ENCODE data around the gene CAMK2G.
"Not testable (repeated sequence)": the region's sequence is repeated elsewhere in the genome, so short reads cannot be mapped to it uniquely, and the experiment has no call there.

CAMK2G gene

DNA sequence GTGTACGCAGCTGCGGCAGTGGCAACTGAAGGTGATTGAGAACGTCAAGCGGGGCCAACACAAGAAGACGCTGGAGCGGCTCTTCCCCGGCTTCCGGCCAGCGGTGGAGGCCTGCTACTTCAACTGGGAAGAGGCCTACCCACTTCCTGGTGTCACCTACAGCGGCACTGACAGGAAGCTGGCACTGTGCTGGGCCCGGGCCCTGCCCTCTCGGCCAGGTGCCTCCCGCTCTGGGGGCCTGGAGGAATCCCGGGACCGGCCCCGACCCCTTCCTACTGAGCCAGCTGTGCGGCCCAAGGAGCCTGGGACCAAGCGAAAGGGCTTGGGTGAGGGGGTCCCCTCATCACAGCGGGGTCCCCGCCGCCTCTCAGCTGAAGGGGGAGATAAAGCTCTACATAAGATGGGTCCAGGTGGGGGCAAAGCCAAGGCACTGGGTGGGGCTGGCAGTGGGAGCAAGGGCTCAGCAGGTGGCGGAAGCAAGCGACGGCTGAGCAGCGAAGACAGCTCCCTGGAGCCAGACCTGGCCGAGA lies 82.4 kb downstream of the CAMK2G start:
- DNase-seq (ENCODE audit: low spot score), result no peak

DNA sequence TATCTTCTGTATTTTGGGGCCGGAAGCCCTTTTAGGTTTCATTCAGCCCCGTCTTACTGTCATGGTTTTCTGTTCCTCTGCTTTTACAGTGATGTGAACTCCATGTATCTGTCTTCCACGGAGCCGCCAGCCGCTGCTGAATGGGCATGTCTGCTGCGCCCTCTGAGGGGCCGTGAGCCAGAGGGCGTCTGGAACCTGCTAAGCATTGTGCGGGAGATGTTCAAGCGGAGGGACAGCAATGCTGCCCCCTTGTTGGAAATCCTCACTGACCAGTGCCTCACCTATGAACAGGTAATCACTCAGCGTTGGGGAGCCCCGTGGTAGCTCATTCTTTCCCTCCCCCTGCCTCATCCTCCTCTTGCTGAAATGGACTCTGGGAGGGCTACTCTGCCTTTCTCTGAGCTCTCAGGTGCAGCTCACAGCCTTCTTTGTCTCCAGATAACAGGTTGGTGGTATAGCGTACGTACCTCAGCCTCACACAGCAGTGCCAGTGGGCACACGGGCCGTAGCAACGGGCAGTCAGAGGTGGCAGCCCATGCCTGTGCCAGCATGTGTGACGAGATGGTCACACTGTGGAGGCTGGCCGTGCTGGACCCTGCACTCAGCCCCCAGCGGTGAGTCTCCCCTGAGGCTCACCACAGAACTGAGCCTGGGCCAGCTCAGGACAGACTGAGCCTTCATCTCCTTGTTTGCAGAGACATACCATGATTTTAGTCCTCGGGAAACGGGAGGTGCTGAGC lies 83.3 kb downstream of the CAMK2G start:
- DNase-seq (ENCODE audit: low spot score), result no peak

DNA sequence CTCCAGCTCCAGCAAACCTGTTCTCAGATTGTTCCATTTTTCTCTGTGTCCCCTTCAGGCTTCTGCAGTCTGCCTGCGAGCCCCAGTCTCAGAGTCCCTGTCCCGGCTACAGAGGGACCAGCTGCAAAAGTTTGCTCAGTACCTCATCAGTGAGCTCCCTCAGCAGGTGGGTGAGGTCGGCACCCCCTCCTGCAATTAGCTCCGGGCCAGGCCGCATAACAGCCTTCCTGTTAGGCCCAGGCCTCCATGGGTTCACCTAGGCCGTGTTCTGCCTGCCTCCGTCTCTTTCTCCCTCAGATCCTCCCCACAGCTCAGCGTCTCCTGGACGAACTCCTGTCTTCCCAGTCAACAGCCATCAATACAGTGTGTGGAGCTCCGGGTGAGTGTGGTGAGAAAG lies 84.7 kb downstream of the CAMK2G start:
- no peak for DNase-seq (ENCODE audit: low spot score)

DNA sequence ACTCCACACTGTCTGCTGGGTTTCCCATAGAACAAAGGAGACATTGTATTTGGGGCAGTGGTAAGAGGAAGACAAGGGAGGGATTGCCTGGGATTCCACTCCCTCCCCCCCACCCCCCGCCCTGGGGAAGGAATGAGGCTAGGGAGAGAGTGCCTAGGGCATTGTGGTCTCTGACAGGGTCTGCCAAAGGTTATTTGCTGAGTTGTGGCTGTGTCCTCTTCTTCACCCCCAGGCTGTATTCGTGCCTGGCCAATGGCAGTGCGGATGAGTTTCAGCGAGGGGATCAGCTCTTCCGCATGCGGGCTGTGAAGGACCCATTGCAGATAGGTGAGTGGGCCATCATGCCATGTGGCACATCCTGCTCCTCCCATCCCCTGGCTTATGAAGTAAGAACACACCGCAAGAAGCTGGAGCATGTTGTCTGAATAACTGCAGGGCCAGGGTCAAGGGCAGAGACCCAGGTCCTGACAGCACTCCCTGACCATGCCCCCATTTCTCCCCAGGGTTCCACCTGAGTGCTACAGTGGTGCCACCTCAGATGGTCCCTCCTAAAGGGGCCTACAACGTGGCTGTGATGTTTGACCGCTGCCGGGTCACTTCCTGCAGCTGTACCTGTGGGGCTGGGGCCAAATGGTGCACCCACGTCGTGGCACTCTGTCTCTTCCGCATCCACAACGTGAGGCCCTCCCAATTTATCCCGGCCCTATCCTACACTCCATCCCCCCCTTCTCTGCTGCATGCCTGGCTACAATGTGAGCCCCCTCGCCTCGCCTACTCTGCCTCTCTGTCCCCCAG lies 85.3 kb downstream of the CAMK2G start:
- DNase-seq (ENCODE audit: low spot score), result no peak

DNA sequence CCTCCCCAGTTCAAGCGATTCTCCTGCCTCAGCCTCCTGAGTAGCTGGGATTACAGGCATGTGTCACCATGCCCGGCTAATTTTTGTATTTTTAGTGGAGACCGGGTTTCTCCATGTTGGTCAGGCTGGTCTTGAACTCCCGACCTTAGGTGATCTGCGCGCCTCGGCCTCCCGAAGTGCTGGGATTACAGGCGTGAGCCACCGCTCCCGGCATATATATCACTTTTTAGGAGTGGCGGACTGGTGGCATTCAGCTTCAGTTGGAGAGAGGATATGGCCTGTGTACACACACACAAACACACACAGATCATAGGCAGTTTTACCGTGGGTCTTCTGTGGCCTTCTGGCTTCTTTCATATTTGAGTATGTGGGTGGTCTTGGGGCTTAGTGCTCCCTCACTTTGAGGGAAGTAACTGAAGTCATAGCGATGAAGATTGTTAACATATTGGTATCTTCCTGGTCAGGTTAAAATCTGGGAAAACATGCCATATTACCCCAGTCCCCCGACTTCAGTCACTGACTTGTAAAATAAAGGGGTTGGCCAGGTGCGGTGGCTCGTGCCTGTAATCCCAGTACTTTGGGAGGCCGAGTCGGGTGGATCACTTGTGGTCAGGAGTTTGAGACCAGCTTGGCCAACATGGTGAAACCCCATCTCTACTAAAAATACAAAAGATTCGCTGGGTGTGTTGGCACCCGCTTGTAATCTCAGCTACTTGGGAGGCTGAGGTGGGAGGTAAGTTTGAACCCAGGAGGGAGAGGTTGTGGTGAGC lies 87.1 kb downstream of the CAMK2G start:
- DNase-seq (ENCODE audit: low spot score), result not testable (repeated sequence)

DNA sequence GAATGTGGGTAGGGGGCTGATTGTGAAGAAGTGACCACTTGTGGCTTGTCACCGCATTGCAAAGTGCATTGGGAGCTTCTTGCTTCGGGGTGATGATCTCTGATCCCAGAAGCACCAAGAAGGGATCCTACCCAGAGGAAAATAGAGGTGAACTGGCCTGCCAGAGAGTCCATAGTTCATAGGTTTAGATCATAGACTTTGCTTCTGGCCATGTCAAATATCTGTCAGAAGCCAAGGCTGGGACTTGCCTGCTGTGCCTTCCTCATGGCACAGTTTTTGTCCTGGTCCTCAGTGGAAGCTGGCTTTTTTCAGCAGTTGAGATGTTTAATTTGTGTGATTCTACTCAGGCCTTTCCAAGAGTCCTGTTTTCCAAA lies 87.9 kb downstream of the CAMK2G start:
- no peak for DNase-seq (ENCODE audit: low spot score)

DNA sequence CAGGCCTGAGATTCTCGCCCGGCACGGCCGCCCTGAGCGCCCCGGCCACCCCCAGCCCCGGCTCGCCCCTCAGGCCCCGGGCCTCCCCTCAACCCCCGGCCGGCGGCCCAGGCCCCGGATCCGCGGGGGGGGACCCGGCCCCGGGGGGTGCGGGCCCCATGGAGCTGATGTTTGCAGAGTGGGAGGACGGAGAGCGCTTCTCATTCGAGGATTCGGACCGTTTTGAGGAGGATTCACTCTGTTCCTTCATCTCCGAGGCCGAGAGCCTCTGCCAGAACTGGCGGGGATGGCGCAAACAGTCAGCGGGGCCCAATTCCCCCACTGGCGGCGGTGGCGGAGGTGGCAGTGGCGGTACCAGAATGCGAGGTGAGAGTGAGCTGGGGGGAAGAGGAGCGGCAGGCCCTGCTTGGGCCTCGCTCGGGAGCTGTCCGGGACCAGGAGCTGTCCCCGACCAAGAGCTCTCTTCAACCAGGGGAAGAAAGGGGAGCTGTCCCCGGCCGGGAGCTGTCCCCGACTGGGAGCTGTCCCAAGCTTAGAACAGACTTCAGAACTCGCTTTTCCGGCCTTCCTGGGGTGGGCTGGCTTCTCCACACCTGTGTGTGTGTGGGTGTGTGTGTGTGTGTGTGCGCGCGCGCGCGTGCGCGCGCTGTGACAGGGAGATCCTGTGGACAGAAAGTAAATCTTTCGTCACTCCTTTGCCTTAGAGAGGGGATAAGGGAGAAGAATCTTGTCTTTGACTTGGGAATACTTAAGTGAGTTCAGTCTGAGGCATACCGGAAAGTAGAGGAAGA lies 88.4 kb downstream of the CAMK2G start:
- peak; percentile 54 for DNase-seq (ENCODE audit: low spot score)

DNA sequence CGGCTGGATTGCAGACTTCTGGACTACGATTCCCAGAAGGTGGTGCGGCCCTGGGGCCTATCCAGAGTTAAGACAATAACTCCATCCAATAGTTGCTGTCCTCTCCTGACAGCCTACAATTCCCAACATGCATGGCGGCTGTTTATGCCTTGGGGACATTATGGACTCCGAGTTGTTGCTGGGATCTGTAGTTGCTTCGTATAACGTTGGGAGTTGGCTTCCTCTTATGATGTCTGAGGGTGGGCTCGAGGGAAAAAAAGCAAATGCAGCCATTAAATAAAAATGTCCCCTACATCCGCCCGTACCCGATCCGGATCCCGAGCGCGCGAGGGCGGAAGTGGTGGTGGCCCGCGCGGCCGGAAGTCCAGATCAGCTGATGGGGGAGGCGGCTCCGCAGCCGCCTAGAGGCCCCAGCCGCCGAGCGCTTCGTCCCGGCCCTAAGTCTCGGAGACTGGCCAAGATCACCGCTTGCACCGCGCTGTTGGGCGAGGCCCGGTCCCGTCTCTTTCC lies 89.1 kb downstream of the CAMK2G start, which contains the start of gene ZSWIM8:
Gene ZSWIM8 (plus strand): TSS at position 396 of the 510 bp plus-strand sequence. CDS start 273 bp downstream, outside the sequence.
- DNase-seq (ENCODE audit: low spot score), result peak; percentile 96

DNA sequence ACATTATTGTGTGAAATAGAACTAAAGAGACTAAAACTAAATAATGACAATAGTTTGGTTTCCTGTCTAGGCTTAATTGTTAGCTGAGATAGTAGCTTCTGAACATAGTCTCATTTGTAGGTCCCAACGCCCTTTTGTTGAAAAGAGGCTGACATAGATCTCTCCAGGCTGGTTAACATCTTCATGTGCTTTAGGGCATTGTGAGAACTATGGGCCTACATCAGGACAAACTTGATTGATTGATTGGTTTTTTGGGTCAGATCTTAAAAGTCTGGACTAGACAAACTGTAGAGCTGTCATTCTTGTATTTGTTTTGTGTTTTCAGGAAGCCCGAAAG lies 91.6 kb downstream of the CAMK2G start:
- no peak for DNase-seq (ENCODE audit: low spot score)

DNA sequence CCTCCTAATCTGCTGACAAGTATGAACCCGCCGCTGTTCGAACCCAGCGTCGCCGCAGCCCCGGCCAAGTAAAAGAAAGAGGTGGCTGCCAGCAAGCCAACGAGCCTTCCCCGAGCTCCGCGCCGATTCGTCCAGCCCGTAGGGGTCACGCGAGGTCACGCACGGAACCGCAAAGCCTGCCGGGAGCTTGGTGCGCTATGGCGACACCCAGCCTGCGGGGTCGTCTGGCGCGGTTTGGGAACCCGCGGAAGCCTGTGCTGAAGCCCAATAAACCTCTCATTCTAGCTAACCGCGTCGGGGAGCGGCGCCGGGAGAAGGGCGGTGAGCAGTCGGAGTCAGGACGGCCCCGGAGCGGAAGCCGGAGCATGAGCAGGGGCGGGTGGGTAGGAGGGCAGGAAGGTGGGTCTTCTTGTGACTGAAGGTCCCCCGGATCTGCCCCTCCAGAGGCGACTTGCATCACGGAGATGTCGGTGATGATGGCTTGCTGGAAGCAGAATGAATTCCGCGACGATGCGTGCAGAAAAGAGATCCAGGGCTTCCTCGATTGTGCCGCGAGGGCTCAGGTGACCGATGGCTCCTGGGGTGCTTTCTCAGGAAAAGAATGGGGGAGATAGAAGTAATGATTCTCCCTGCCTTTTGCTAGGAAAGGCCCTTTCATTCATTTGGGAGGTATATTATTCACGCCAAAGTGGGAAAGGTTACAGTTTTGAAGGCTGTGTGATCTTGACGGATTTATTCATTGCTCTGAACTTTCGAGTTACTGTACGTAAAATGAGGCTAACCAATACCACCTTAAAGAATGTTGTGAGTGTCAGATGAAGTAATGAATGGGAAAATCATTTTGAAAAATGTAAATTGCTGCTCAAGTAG lies 92.2 kb downstream of the CAMK2G start, which contains the start of gene CHCHD1:
Gene CHCHD1 (plus strand): TSS at position 170 of the 870 bp plus-strand sequence. CDS start 28 bp downstream, at position 198.
- DNase-seq (ENCODE audit: low spot score), result peak; percentile 89

DNA sequence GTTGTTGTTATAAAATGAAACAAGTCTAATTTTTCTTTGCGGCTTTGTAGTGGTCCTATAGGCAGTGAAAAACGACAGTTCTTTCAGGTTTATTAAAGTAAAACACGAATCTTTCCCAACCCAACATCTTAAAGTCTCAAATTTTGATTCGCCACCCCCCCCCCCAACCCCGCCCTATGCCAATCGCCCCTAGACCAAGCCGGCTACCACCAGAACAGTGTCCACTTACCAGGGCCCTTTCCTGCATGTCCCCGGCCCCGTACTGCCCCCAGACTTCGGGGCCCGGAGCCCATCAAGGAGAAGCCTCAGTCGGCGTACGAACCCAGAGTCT lies 92.8 kb downstream of the CAMK2G start:
- no peak for DNase-seq (ENCODE audit: low spot score)

DNA sequence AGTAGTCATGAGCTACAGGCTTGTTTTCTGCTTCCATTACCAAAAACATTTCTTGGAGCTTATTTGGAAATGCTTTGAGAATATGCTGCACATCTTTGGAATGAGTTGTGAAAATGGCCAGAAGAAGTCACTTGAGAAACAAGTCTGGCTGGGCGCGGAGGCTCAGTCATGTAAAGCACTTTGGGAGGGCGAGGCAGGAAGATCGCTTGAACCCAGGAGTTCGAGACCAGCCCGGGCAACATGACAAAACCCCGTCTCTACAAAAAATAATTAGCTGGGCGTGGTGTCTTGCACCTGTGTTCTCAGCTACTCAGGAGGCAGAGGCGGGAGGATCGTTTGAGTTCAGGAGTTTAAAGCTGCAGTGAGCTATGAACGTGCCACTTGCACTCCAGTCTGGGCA lies 93.4 kb downstream of the CAMK2G start:
- DNase-seq (ENCODE audit: low spot score), result peak; percentile 27

DNA sequence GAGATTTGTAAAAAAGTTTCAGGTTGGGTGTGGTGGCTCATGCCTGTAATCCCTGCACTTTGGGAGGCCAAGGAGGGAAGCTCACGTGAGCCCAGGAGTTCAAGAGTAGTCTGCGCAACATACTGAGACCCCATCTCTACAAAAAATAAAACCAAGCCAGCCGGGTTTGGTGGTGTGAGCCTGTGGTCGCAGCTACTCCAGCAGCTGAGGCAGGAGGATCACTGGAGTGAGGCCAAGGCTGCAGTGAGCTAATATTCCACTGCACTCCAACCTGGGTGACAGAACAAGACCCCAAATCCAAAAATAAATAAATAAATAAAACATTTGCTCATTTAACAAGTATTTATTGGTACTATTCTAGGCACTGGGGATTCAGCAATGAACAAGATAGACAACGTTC lies 94.1 kb downstream of the CAMK2G start:
- DNase-seq (ENCODE audit: low spot score), result no peak

DNA sequence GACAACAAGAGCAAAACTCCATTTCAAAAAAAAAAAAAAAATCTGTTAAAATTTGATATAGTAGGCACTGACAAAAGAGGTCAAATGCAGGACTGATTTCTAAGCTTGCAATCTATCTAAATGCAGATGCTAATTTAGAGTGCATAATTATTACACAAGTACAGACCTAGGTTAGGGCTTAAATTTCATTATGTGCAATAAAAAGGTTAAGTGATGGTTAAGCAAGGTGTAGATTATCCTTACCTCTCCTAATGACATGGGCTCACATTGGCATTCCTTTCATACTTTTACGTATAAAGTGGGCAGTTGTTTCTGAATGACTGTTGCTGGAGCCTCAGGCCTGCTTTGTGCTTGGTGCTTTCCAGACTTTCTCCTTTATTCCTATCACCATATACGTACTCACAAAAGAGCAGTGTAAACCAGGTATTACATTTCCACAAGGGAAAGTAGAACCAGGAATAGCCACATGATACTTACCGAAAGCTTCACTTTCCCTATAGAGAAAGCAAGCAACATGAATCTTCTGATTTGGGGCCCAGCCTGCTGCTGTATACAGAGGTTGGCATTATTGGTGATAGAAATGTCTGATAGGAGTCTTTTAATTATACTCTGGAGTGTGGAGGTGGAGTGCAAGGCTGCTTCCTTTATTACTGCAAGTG lies 94.7 kb downstream of the CAMK2G start:
- no peak for DNase-seq (ENCODE audit: low spot score)

DNA sequence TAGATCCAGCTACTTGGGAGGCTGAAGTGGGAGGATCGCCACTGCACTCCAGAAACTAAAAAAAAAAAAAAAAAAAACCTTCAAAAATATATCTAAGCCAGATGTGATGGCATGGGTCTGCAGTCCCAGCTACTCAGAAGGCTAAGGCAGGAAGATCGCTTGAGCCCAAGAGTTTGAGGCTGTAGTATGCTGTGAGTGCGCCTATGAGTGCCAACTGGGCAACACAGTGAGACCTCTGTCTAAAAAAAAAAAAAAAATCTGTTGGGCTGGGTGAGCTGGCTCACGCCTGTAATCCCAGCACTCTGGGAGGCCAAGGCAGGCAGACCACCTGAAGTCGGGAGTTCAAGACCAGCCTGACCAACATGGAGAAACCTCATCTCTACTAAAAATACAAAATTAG lies 95.3 kb downstream of the CAMK2G start:
- DNase-seq (ENCODE audit: low spot score), result no peak

DNA sequence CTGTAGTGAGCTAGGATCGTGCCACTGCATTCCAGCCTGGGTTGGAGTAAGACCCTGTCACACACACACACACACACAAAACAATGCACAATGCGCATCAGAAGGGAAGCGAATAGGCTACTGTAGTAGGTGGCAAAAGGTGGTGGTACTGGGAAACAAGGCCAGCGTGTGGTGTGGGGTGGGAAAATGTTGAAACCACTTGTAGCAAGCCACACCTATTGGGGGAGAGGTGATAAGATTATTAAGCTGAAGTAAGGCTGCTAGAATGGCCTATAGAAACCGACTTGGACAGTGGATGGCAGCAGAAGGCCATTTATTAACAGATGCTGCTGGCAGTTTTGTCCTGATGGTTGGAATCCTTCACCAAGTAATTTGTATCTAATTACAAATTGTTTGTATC lies 99.7 kb downstream of the CAMK2G start:
- peak; percentile 69 for DNase-seq (ENCODE audit: low spot score)

DNA sequence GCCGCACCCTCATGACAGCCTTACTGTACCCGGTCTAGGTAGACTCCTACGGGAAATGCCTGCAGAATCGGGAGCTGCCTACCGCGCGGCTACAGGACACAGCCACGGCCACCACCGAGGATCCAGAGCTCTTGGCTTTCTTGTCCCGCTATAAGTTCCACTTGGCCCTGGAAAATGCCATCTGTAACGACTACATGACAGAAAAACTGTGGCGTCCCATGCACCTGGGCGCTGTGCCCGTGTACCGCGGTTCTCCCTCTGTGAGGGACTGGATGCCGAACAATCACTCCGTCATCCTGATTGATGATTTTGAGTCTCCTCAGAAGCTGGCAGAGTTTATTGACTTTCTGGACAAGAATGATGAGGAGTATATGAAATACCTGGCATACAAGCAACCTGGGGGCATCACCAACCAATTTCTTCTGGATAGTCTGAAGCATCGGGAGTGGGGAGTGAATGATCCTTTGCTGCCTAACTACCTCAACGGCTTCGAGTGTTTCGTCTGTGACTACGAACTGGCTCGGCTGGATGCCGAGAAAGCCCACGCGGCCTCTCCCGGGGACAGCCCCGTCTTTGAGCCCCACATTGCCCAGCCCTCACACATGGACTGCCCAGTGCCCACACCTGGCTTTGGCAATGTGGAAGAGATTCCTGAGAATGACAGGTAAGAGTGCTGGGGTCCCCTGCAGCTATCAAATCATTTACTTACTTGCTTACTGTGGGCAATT lies 101.0 kb downstream of the CAMK2G start:
- peak; percentile 30 for DNase-seq (ENCODE audit: low spot score)

DNA sequence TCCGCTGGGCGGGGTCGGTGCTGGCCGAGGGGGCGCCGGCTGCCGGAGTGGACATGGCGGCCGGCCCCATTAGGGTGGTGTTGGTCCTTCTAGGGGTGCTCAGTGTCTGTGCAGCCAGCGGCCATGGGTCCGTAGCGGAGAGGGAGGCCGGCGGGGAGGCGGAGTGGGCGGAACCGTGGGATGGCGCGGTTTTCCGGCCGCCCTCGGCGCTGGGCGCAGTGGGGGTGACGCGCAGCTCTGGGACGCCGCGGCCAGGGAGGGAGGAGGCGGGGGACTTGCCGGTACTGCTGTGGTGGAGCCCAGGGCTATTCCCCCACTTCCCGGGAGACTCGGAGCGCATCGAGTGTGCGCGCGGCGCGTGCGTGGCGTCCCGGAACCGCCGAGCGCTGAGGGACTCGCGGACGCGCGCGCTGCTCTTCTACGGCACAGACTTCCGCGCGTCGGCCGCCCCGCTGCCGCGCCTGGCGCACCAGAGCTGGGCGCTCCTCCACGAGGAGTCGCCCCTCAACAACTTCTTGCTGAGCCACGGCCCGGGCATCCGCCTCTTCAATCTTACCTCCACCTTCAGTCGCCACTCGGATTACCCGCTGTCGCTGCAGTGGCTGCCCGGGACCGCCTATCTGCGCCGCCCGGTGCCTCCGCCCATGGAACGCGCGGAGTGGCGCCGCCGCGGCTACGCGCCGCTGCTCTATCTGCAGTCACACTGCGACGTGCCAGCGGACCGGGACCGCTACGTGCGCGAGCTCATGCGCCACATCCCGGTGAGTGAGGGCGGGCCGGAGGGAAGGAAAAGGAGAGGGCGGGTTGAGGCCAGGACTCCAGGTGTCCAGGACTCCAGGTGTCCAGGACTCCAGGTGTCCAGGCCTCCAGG lies 101.8 kb downstream of the CAMK2G start:
- DNase-seq (ENCODE audit: low spot score), result peak; percentile 76
